ACC112 (cell line): ENCODE measurements around the gene PIGO.

ENCODE experiments used
- H2AFZ ChIP-seq: fragments of 200-600 bp; sonication (generic); one replicate; pipeline ENCODE4 v1.6.0; 2017; ENCODE audit warnings: antibody characterized with exemption, low read length; ENCODE audit not compliant: unreplicated experiment
- H3K27ac ChIP-seq: fragments of 200-600 bp; sonication (generic); 2 replicates; pipeline ENCODE4 v1.5.1; 2014; ENCODE audit warnings: low read depth, mild to moderate bottlenecking, antibody characterized with exemption, low read length, moderate library complexity
- H3K27me3 ChIP-seq: fragments of 200-600 bp; sonication (generic); 2 replicates; pipeline ENCODE4 v1.6.1; 2014; ENCODE audit warnings: mild to moderate bottlenecking, antibody characterized with exemption, low read length, moderate library complexity, mixed read lengths; ENCODE audit not compliant: insufficient read depth
- H3K36me3 ChIP-seq: fragments of 200-600 bp; sonication (generic); 2 replicates; pipeline ENCODE4 v1.6.1; 2016; ENCODE audit warnings: mild to moderate bottlenecking, antibody characterized with exemption, low read length, moderate library complexity, mixed read lengths; ENCODE audit not compliant: insufficient read depth
- H3K4me1 ChIP-seq: fragments of 200-600 bp; sonication (generic); one replicate; pipeline ENCODE4 v1.6.1; 2016; ENCODE audit warnings: low read length, mixed read lengths; ENCODE audit not compliant: insufficient read depth, unreplicated experiment, control insufficient read depth
- H3K4me3 ChIP-seq: fragments of 200-600 bp; sonication (generic); 2 replicates; pipeline ENCODE4 v1.5.1; 2014; ENCODE audit warnings: mild to moderate bottlenecking, low read depth, low read length
- H3K79me2 ChIP-seq: fragments of 200-600 bp; sonication (generic); one replicate; pipeline ENCODE4 v1.6.0; 2016; ENCODE audit warnings: low read length; ENCODE audit not compliant: control insufficient read depth, unreplicated experiment, insufficient read depth

Gene PIGO

DNA sequence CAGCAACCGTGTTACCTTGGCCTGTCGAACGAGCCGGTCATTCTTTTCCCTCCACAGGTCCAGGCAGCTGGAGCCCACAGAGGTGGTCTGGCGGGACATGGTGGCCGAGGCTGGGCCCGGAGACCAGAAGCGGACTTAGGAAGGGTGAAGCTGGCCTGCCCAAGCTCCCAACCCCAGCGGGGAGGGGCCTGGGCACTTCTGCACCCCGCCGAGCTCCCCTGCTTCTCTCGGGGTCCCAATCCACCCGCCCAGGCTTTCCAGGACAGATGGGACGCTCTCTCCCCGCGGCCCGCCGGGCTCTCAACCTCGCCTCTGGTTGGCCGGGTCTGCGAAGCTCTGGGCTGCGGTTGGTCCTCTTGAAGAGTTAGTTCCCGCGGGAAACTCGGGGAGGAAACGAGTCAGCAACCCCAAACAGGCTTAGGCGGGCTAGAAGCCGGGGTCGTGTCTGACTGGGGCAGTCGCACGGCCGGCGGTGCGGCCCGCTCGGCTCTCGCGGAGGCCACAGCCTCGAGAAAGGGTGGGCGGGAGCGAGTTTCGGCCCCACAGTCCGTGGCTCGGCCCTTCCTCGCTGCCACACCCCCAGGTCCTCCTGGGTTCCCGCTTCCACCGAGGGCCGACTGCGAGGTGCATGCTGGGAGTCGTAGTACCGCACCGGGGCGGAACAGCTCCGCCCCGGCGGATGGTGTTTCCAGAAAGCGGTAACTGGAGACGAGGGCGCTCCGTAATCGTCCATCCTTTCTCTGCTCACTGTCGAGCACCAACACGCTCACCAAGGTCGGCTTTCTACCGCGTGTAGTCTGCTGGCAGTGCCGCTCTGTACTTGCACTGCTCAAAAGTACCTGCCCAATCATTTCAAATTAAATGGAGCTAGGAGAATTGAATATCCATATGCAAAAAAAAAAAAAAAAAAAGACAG, 16.7 kb downstream of the PIGO start, which contains the start of gene FANCG:
TSS of gene FANCG (minus strand) at position 517 of the 916 bp plus-strand sequence. CDS start at position 99, 418 bp downstream.
- Histone ChIP-seq H3K4me1 (peaks cover 10% of the 10 kb centered on the region), H3K79me2 (peaks cover 26% of the 10 kb centered on the region), H2AFZ (peak within 1 kb of the TSS; percentile 54), H3K27me3 (no peaks in the 10 kb centered on the region), H3K27ac (peak within 1 kb of the TSS; percentile 76), H3K4me3 (peak within 1 kb of the TSS; percentile 87), H3K36me3 (no peaks in the 10 kb centered on the region; the same call in 1 of the 2 replicates)

DNA sequence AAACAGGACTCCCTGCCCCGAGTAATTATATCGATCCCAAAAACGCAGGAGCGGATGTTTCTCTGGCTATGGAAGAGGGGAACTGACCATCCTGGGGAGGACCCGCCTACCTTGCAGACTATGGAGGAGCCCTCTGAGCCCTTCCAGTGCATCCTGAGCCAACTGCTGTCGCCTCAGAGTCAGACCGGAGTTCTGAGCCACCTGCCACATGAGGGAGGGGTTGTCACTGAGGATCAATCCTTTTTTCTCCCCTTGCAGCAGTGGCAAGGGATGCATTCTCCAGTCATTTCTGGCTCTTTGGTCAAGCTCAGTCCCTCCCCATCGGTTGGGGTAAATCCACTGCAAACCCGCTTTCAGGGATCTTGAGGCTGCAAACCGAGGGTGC, 17.4 kb downstream of the PIGO start:
- peak overlapping the region; percentile 87 for H3K4me3 ChIP-seq
- H3K79me2 ChIP-seq: peaks cover 26% of the 10 kb centered on the region
- no peaks in the 10 kb centered on the region for H3K27me3 ChIP-seq
- H3K27ac ChIP-seq: peak overlapping the region; percentile 76; the same call in 1 of the 2 replicates
- peaks cover 3% of the 10 kb centered on the region; the same call in 1 of the 2 replicates for H3K36me3 ChIP-seq
- peaks cover 10% of the 10 kb centered on the region for H3K4me1 ChIP-seq
- H2AFZ ChIP-seq: peak overlapping the region; percentile 54

DNA sequence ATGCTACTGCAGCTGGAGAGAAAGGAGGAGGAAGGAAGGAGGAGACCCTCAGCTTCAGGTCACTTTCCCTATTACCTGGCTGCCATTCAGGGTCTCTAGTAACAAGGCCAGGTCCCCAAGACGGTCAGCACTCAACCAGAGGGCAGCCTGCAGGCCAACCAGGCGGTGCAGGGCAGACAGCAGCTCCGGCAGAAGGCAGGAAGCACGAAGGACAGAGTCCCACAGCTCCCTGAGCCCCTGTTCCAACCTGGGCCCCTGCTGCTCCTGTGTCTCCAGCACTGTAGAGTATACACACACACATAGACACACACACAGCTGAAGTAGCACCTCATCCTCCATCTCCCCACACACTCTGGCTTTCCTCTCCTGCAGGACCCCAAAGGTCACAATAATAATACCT, 18.3 kb downstream of the PIGO start:
- Histone ChIP-seq H3K36me3 (peaks cover 7% of the 10 kb centered on the region; the same call in 1 of the 2 replicates), H2AFZ (no peak overlapping the region), H3K27me3 (no peaks in the 10 kb centered on the region), H3K27ac (no peak overlapping the region), H3K4me1 (peaks cover 13% of the 10 kb centered on the region), H3K79me2 (peaks cover 26% of the 10 kb centered on the region), H3K4me3 (peak overlapping the region; percentile 87)

DNA sequence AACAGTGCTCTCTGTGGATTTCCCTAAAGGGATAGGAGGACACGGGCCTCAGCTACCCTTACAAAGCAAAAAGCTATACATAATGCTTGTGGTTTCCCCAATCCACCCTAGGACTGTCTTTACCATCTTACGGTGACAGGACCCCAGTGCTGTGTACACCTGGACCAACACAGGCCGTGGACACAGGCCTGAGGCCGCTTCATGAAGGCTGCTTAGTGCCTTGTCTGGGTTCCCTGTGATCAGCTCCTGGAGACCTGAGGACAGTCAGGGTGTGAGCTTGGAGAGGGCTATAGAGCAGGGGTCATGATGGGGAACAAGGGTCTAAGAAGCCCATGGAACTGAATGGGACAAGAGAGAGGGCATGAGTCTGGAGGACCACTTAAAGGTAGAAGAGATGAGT, 19.5 kb downstream of the PIGO start:
- Histone ChIP-seq H3K4me1 (peaks cover 15% of the 10 kb centered on the region), H3K27me3 (no peaks in the 10 kb centered on the region), H2AFZ (no peak overlapping the region), H3K4me3 (no peak overlapping the region), H3K36me3 (peaks cover 7% of the 10 kb centered on the region; the same call in 1 of the 2 replicates), H3K79me2 (peaks cover 26% of the 10 kb centered on the region), H3K27ac (no peak overlapping the region)

DNA sequence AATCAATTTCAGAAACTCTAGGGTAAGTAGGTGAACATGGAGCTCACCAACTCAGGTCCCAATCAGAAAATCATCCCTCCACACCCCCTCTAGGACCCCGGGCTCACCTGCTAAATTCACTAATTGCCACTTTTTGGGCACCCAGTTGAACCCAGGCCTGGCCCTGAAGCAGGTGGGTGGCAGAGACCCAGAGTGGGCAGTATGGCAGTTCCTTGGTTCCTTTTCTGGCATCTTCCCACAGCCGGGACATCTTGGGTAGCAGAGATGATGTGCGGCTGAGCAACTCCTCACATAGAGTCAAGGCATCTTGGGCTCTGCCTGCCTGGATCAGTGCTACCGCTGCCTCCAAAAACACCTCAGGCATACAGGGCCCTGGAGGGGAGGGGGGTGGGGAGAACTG, 21.0 kb downstream of the PIGO start:
- peaks cover 41% of the 10 kb centered on the region for H3K79me2 ChIP-seq
- no peak overlapping the region for H2AFZ ChIP-seq
- H3K4me1 ChIP-seq: peaks cover 20% of the 10 kb centered on the region
- no peak overlapping the region for H3K27ac ChIP-seq
- H3K4me3 ChIP-seq: no peak overlapping the region
- peaks cover 7% of the 10 kb centered on the region; the same call in 1 of the 2 replicates for H3K36me3 ChIP-seq
- H3K27me3 ChIP-seq: no peaks in the 10 kb centered on the region

DNA sequence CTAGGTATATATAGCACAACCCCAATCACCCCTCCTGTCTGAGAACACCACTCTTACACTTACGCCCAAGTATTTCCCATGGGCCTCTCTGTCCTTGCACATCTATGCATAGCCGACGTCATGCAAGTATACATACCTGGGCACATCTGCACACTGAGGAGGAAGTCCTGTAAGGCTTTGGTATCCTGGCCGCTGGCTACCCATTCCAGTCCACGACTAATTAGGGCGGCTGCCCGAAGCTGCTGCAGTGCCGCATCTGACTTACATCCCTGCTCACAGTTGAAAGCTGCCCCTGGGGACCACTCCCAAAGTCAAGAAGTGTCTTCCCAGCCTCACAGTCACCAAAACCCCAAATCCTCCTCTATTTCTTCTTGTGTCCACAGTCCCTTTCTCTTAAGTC, 21.6 kb downstream of the PIGO start:
- Histone ChIP-seq H2AFZ (no peak overlapping the region), H3K4me1 (peaks cover 25% of the 10 kb centered on the region), H3K27ac (no peak overlapping the region), H3K4me3 (no peak overlapping the region), H3K79me2 (peaks cover 47% of the 10 kb centered on the region), H3K36me3 (peaks cover 7% of the 10 kb centered on the region; the same call in 1 of the 2 replicates), H3K27me3 (no peaks in the 10 kb centered on the region)

DNA sequence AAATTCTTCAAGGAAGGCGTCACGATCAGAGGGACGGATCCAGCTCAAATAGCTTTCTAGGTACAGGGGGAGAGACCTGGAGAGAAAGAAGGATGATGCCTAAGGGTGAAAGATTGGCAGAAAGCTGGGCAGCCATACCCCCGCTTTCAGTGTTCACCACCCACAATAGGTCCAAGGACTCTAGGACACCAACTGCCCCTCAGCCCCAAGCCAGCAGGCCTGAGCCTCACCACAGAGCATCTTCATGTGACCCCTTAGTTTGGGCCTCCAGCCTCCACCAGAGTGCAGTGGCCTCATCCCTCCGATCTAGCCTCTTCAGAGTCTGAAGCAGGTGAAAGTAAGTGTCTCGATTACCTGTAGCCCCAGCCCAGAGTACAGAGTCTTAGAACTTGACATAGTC, 22.2 kb downstream of the PIGO start:
- Histone ChIP-seq H3K27me3 (no peaks in the 10 kb centered on the region), H3K27ac (no peak overlapping the region), H3K4me3 (no peak overlapping the region), H3K4me1 (peaks cover 28% of the 10 kb centered on the region), H2AFZ (no peak overlapping the region), H3K36me3 (peaks cover 7% of the 10 kb centered on the region; the same call in 1 of the 2 replicates), H3K79me2 (peaks cover 53% of the 10 kb centered on the region)

DNA sequence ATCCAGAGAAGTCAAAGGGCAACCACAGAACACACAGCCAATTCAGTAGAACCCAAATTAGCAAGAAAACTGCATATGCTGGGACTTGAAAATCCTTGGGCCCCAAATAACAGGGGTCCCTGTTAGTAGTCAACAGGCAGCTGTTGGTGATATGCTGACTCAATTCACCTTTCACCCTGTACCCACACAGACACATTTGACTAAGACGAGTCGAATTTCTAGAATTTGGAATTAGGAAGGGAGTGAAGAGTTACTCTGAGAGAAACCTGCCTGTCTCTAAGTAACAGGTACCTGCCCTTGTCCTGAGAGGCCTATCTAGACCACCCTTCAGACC, 23.1 kb downstream of the PIGO start:
- Histone ChIP-seq H2AFZ (no peak overlapping the region), H3K4me1 (peaks cover 29% of the 10 kb centered on the region), H3K27ac (peak overlapping the region; percentile 95), H3K36me3 (peaks cover 13% of the 10 kb centered on the region; the same call in 1 of the 2 replicates), H3K79me2 (peaks cover 53% of the 10 kb centered on the region), H3K4me3 (peak overlapping the region; percentile 50), H3K27me3 (no peaks in the 10 kb centered on the region)

DNA sequence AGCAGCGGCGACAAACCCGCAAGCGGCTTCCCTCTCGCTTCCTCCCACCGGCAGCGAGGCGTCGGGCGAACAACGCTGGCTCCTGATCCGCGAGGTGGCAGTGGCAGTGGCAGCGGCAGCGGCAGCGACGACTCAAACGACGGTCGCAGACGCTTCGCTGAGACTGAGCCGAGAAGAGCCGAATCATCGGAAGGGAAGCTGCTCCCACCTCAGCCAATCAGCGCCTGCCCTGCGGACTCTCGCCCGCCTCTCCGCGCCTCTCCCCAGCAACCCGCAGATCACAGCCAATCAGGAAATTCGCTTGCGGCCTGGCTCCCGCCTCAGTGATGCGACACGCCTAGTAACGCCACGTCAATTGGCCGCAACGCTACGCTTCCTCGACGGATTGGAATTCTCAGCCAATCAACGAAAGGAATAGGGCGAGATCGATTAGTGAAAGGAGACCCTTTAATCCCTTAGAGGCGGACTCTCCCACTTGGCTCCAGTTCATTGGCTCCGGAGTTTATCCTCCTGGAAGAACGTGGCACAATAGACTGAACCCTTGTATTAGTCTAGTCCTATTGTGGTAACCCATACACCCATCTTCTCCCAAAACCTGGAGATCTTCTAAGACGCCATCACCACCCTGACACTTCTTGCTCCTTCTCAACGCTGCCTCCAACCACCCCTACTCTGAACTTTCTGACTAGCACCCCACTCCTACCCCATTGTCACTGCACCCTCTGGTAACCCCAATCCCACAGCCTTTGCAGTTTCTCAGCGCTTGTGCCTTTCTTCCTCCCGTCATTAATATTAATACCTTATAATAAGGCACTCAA, 23.7 kb downstream of the PIGO start, which contains the start of gene VCP:
TSS of gene VCP (minus strand) at position 165 of the 818 bp plus-strand sequence. CDS start 272 bp downstream, outside the sequence.
- H3K36me3 ChIP-seq: peaks cover 19% of the 10 kb centered on the region; the same call in 1 of the 2 replicates
- peak within 1 kb of the TSS; percentile 95 for H3K27ac ChIP-seq
- peak within 1 kb of the TSS; percentile 55 for H2AFZ ChIP-seq
- H3K79me2 ChIP-seq: peaks cover 53% of the 10 kb centered on the region
- H3K4me3 ChIP-seq: peak within 1 kb of the TSS; percentile 97
- no peaks in the 10 kb centered on the region for H3K27me3 ChIP-seq
- H3K4me1 ChIP-seq: peaks cover 24% of the 10 kb centered on the region

DNA sequence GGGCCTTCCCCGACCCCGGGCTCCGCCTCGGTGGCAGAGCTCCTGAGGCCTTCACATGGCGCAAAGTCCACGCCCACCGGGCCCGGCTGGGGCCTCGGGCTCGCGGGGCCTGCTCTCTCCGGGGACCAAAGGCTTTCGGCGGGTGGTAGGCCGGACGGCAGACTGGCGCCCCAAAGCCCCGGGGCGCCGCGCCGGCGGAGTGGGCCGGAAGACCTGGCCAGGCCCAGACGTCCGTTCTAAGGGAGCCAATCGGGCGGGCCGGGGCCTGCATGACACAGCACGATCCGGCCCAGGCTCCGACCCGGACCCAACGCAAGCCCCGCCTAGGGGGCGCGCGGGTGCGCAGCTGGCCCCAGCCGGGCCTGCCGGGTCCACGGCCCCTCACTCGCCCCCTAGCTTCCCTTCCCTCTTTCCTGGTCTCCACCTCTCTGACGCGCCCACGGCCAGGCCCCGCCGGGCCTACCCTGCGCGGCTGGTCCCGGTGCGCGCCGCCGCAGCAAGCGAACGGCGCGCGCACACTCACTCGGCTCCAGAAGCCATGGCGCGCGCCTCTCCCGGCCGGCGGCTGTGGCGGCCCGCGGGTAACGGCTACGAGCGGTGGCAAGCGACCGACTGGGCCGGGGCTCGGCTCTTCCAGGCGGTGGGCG, 24.5 kb downstream of the PIGO start:
- Histone ChIP-seq H3K36me3 (peaks cover 26% of the 10 kb centered on the region), H3K79me2 (peaks cover 53% of the 10 kb centered on the region), H2AFZ (peak overlapping the region; percentile 55), H3K27me3 (no peaks in the 10 kb centered on the region), H3K4me1 (peaks cover 24% of the 10 kb centered on the region), H3K4me3 (peak overlapping the region; percentile 97), H3K27ac (peak overlapping the region; percentile 95)
